HG03103 (cell line): ENCODE results near the gene RAP1GAP2.
"Not testable (repeated sequence)": the region's sequence is repeated elsewhere in the genome, so short reads cannot be mapped to it uniquely, and the experiment has no call there.

Experiments
- ATAC-seq: cut with Tn5 transposase; IDR thresholded peaks from one replicate; pipeline ENCODE4 v1.9.1; 2021; ENCODE audit warnings: low read depth; ENCODE audit not compliant: unreplicated experiment

Gene RAP1GAP2

DNA sequence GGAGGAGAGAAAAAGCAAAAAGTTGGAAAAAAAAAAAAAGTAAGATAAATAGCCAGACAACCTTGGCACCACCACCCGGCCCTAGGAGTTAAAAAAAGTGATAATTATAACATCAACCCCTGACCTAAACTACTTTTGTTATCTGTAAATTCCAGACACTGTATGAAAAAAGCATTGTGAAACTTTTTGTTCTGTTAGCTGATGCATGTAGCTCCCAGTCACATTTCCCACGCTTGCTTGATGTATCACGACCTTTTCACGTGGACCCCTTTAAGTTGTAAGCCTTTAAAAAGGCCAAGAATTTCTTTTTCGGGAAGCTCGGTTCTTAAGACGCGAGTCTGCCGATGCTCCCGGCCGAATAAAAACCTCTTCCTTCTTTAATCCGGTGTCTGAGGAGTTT is 10.9 kb upstream of the RAP1GAP2 start:
- not testable (repeated sequence) for ATAC-seq

DNA sequence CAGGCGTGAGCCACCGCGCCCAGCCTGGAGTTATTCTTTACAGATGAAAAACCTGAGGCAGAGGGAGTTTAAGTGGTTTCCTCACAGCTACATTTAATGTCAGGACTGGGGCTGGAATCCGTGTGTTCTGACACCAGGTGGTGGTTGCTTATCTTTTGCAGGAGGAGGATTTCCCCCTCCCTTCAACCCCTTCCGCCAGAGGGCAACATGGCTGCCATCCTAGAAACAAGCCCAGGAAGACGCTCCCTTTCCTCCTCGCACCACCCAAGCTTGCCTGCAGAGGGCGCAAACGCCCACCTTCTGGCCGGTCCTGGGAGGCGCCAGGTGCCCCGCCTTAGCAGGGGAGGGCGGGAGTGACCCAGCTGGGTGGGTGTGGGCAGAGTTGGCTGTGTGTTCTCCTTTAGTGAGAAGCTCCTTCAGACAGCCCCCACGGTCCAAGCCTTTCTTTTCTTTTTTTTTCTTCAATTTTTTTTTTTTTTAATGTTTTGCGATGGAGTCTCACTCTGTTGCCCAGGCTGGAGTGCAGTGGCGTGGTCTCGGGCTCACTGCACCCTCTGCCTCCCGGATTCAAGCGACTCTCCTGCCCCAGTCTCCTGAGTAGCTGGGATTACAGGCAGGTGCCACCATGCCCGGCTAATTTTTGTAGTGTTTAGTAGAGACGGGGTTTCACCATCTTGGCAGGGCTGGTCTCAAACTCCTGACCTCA is 9.9 kb upstream of the RAP1GAP2 start:
- peak; percentile 67 for ATAC-seq

DNA sequence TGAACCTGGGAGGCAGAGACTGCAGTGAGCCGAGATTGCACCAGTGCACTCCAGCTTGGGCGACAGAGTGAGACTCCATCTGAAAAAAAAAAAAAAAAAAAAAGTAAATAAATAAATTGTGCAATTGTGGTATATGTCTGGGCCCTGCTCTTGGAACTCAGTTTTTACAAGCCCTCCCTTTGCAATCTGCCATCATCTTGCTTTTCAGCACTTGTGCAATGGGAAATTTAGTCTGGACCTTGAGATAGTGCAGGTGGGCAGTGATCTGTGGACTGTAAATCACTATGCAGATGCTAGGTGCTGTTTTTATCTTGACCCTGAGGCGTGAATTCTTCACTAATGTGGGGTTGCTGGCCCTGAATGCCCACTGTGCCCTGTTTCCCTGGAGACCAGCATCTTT is 6.5 kb upstream of the RAP1GAP2 start:
- no peak for ATAC-seq

DNA sequence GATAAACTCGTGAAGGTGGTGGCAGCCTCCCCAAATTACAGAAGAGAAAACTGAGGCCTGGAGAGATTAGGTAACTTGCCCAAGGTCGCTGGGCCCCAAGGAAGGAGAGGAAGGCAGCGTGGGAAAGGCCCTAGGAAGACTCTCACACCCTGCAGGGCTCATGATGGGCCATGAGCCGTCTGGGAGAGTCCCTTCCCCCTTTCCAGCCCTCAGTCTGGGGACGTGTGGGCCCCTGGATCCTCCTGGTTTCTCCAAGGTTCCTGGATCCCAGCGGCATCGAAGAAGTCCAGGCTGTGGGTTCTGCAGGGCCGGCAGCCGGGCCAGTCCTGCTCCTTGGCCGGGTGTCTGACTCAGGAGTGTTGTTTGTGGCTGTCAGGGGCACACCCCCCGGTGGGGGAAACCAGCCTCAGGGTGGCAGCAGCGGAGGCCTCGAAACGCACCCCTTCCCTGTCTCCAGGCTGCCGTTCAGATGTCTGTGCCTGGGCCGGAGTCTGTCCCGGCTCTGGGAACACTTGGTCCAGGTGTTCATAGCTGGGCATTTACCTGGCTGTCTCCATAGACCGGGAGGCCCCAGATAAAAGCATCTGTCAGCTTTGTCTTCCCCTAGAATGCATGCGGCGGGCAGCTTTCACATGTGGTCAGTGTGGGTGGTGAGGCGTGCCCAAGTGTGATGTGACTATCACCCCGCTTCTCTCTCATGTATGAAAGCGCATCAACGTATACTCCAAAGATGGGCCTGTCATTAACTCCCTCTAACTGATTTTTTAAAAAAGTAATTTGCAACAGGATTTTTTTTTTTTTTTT is 3.7 kb upstream of the RAP1GAP2 start:
- no peak for ATAC-seq

- no peak for ATAC-seq
Measured at GRCh38 chr17:2794111-2794803, 2.0 kb upstream of the RAP1GAP2 start.

GRCh38 chr17:2795441-2796163 is 636 bp upstream of the RAP1GAP2 start:
- no peak for ATAC-seq

DNA sequence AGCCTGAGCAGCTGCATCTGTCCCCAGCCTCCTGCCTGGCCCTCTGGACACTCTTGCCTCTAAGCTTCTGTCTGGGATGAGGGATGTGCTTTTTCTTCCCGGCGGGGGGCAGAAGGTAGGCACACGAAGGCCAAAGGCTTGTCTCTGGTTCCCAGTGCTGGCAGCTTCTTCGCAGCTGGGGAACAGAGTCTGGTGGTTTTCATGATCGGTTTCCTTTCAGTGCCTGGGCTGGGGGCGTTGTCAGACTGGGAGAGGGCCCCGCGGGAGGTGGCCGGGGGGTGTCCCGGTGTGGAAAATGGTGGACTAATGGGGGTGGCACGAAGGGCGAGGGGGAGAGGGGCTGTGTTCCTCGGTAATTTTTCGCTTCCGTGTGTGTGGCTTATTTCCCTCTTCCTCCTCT is 988 bp downstream of the RAP1GAP2 start:
- ATAC-seq = no peak

- ATAC-seq = no peak
Measured at GRCh38 chr17:2797637-2798036, 1.4 kb downstream of the RAP1GAP2 start.

- ATAC-seq = no peak
Measured at GRCh38 chr17:2798188-2798587, 1.9 kb downstream of the RAP1GAP2 start.

DNA sequence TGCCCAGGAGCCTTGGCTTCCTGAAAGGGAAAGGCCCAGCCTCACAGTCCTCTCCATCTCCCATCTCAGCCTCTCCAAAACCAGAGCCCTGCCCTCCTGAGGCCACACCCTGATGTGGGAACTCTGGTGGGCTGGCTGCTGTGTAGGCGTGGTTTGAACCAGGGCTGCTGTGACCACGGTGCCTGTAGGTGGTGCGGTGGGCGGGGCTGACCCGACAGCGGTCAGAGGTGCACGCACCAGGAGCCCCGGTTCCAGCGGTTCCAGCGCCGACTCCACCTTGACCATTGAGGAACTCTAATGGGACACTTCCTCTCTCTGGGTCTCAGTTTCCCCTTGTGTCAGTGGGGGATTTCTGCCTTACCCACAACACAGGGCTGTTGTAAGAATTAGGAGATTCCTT is 2.4 kb downstream of the RAP1GAP2 start:
- no peak for ATAC-seq

DNA sequence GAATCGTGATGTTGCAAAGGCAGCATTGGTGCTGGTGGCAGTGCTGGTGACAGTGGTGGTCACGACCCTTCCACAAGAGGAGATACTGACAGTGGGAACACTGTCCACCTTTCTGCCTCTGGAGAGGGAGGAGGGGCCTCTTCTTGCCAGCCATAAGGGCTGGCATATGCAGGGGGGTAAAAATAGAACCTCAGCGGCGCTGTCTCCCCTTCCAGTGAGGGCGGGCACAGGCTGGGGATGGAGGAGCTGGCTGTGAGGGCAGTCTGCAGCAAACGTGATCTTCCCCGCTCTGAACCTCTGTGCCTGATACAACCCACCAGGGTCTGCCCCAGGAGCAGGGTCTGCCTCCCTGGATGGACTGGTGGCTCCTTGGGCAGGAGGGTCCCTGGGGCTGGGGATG is 3.4 kb downstream of the RAP1GAP2 start:
- ATAC-seq = no peak

DNA sequence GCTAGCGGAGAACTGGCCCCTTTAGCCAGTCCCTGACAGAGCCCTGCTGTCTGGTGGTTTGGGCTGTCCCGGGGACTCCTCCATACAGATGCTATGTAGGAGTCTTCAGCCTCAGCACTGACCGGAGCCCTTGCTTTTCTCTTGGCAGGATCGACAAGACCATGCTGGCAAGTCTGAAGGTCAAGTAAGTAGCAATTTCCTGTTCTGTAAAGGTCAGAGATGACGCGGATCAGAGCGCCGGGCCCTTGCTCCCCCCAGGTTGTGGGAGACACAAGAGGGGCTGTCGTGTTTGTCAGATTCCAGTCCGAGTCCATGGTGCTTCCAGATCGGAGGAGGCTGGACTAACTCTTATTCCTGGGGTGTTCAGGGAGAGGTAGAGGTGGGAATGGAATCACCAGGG is 4.1 kb downstream of the RAP1GAP2 start:
- no peak for ATAC-seq

GRCh38 chr17:2801841-2802240 is 5.6 kb downstream of the RAP1GAP2 start:
- ATAC-seq = no peak

- ATAC-seq = no peak
Measured at GRCh38 chr17:2802574-2802973, 6.3 kb downstream of the RAP1GAP2 start.

- ATAC-seq = no peak
Measured at GRCh38 chr17:2803386-2803785, 7.1 kb downstream of the RAP1GAP2 start.

DNA sequence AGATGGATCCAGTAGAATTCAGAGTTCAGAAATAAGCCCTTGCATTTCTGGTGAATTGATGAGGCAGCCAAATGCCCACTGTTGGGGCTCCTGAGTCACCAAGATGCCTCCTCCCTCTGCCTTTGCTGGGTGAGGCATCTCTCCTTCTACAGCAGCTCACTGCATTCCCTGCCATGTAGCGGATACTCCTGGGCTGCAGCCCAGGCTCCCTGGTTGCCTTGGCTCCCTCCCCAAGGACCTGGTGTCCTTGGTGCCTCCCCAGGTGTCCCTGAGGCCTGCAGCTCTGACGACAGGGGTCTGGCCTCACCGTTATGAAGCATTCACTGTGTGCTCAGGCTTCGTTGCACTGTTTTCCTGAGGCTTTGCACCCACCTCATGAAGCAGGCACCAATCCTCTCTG is 7.7 kb downstream of the RAP1GAP2 start:
- ATAC-seq = no peak

DNA sequence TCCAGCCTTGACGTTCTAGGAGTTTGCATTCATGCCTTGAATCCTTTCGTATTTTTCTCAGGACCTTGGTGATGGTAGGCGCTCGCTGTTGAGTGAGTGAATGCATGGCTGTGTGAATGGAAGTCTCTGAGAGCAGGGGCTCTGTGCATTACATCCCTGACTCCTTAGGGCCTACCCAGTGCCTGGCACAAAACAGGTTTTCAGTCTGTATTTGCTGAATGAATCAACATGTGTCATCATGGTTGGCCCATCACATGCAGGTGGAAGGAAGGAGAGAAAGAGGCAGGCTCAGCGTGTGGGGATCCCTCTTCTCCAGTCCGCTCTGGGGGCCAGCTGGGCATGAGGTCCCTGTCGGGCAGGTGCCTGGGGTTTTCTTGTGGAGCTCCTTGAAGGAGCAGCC is 8.7 kb downstream of the RAP1GAP2 start:
- ATAC-seq = no peak

DNA sequence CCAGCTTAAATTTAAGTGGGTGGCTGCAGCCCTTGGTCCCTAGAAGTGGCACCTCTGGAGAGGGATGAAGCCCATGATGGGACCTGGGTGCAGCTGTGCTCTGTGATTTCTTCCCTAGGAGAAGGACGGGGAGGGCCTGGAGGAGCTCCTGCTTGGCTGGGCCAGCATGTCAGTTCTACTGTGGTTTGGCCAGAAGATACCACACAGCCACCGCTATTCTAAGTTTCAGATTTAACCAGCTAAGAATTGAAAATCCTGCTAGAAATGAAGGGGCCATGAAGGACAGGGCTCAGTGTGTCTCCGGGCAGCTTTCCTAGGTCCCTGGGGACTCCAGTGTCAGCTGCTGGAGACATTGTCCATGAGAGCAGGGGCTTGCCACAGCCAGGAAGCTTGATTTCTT is 9.7 kb downstream of the RAP1GAP2 start:
- ATAC-seq = no peak

GRCh38 chr17:2808367-2809335 is 12.4 kb downstream of the RAP1GAP2 start:
- ATAC-seq = no peak

DNA sequence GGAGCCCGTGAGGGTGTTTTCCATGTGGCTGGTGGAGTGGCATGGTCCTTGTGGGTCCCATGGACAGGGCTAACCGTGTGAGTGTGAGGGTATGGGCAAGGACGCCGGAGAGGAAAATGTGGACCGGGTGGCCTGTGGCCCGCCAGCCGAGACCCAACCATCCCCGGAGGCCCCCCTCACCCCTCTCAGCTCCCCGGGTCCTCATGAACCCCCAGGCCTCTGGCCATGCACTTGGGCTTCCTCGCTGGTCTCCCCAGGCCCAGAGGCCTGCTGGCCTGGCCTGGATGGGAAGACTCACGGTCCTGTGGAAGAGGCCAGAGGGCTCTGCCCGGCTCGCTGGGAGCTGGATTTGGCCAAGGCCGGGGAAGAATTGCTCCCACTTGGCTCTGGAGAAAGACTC is 13.1 kb downstream of the RAP1GAP2 start:
- no peak for ATAC-seq
